ENCODE measurements around the gene RABAC1.

Gene RABAC1

DNA sequence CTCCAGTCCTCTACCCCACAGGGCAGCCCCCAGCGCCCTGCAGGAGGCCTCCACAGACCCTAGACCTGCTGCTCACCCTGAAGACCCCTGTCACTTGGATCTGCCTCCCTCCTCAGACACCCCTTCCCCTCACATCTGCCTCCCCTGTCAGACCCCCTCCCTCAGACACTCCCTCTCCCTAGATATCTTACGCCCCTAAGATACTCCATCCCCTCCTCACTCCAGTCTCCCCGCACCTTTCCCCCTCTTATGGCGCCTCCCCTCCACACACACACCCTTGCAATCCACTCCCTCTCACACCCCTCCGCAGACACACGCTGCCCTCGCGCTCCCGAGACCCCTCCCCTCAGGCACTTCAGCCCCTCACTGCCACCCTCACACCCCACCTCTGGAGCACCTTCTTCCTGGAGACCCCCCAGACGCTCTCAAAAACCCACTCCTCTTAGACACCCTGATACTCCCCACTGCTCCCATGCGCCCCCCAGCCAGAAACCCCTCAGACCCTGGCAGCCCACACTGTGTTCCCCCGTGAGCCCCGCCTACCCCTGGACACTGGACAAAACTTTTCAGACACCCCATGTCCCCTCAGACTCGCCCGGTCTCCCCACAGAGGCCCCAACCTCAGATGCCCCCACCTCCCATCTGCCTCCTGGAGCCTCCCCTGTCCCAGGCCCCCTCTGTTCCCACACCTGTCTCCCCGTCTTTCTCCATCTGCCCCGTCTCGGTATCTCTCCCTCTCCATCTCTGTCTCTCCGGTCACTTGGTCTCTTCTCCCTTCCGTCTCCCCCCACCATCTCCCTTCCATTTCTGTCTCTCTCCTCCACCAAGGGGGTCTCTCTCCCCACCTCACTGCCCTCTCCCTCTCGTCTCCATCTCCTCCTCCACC lies 45.3 kb downstream of the RABAC1 start:
- no peak for DNase-seq

DNA sequence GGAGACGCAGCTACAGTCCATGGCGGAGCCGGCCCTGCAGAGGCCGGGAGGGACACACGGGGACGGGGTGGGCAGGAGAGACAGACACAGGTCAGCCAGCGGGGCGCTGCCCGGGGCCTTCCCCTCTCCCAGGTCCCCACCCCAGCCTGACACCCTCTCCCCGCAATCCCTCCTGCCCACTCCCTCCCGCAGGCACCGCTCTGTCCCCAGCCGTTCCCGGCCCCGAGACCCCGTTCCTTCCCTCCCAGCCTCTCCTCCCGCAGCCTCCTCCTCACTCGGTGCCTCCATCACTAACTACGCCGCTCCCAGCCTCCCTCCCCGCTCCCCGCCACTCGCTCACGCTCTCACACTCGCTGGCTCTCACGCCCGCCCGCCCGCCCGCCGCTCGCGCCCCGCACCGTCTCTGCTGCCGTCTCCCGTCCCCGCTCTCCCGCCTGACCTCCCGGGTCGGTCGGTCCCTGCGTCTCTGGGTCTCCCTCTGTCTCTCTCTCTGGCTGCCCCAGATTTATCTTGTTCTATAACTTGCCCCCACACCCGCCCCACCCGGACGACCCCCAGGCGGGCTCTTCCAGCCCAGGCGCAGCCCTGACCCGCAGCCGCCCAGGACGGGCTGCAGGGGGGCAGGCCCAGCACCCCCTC lies 46.1 kb downstream of the RABAC1 start:
- no peak for DNase-seq

DNA sequence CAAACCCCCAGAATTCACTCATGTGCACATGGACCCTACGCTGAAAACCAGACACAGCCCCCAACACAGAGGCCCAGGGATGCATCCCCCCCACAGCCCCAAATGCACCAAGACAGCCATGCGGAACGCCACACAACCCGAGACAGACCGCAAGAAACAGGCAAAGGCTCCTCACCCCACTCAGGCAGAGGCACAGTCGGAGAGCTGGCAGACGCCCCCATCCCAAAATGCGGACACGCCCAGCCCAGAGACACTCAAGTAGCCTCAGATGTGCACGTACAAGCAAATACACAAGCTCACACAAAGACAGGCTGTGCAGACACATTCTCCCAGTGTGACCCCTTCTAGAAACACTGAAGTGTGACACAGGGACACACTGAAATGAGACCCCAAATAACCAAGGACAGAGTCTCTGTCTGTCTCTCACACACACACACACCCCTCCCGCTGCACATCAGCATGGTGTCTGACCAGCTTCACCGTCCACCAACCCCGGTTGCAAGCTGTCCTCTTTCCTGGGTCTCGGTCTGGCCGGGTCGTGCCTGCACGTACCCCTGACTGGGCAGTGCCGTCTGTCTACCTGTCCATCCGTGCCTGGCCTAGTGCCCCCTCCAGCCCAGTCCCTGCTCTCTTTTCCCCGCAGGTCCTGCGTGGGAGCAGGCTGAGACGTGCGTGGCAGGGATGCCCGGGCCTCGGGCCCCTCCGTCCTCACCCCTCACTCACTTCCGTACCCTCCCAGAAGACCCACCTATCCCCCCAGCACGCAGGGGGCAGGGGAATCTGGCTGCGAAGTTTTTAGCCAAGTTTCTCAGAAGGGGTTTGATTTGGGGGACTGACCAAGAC lies 47.0 kb downstream of the RABAC1 start:
- no peak for DNase-seq

DNA sequence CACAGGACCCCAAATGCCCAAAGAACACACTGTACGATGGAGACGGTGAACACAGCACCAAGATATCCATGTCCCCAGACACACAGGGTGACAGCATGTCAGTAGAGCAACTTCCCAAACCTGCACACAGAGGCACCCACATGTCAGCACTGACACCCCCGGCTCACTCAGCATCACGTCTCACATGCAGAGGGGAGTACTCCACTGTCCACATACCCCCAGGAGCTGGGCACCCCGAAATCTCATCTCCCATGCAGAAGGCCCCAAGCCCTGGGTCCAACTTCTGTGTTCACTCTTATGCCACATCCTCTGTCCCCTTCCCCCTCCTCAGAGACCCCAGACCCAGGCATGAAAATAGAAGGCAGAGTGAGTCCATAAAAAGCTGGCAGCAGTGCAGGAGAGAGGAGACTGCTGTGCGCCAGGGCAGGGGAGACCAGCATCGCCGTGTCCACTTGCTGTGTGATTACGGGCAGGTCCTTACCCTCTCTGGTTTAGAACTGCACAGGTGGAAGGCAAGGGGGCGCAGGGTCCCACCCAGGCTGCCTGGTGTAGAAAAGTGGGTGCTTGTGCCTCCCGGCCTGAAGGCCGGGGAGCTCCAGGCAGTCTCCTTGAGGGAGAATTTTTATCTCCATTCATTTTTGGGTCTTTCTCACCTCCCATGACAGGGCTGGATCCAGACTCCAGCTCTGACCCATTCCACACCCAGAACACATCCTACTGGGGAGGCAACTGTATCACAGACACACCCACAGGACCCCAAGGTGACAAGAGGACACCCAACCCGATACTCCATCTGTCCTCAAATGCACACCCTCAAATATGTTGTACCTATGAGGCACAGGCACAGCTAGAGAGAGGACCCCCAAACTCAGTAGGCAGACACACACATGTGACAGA lies 47.9 kb downstream of the RABAC1 start:
- no peak for DNase-seq

DNA sequence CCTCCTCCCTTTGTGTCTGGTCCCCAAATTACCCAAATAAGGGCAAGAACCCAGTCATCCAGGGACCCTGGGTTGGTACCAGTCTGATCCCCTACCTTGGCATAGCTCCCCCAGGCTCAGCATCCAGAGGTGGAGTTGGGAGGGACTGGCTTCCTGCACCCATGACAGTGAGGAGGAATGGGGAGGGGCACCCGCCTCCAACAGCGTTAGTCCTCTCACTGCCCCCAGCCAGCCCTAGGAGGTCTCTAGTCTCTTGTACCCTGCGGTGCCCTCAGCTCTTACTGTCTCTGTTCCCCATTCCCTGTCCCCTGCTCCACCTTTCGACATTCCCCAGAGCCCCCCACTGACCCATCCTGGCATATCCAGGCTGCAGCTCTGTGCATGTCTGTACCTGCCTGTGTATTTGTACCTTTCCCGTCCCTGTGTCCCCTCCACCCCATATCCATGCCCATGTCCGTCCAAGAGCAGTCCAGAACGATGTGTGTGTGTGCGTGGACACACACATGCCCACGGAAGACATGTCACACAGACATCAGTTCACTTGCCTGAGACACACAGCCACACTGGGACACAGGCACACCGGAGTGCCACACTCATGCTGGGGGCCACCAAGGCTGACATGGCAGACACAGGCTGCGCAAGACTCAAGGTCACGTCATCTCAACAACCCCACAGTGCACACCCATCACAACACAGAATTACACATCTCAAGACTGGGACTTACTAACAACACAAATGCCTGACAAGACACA lies 48.7 kb downstream of the RABAC1 start:
- no peak for DNase-seq

DNA sequence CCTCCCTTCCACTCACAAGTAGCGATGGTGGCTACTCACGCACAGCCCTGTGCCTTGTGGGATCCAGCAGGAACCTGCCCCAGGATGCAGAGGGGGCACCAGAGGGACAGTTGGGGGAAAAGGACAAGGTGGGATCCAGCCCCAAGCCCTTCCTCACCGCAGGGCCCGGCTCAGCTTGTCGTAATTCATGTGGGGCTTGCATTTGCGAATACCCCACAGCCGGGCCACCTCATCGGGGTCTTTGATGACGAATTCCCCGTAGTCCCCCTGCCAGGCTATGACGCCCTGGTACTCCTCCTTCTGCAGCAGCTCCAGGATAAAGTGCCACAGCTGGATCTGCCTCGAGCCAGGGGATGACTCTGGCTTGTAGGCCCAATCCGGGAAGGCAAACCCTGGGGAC lies 49.4 kb downstream of the RABAC1 start:
- DNase-seq, result no peak

DNA sequence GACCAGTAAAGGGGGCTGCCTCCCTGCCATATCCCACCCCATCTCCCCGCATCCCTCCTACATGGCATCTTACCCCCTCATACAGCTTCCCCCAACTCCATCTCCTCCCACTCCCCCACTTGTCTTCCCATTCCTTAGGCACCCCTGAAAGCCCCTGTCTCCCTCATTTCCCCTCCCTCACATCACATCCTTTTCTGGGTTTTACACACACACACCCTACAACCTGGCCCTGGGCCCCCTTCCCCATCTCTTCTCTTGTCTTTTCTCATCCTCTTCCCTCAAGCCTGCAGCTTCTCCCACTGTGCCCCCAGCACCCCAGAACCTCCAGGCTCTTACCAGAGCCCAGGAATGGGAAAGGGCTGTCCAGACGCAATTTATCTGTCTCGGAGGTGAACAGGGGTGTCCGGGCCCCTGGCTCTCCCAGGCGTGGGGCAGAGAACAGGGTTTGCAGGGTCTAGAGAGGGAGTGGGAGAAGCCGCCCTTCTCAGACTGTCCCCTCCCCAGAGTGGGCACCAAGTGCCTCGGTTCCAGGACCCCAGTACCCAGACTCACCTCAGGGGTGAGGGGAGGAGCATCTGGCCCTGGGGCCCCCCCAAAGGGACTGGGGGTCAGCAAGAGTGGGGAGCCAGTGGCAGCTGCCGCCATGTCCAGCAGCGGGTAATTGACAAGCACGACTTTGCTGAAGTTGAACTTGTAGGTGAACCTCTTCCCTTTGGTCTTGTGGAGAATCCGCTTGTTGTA lies 50.2 kb downstream of the RABAC1 start:
- DNase-seq, result no peak

DNA sequence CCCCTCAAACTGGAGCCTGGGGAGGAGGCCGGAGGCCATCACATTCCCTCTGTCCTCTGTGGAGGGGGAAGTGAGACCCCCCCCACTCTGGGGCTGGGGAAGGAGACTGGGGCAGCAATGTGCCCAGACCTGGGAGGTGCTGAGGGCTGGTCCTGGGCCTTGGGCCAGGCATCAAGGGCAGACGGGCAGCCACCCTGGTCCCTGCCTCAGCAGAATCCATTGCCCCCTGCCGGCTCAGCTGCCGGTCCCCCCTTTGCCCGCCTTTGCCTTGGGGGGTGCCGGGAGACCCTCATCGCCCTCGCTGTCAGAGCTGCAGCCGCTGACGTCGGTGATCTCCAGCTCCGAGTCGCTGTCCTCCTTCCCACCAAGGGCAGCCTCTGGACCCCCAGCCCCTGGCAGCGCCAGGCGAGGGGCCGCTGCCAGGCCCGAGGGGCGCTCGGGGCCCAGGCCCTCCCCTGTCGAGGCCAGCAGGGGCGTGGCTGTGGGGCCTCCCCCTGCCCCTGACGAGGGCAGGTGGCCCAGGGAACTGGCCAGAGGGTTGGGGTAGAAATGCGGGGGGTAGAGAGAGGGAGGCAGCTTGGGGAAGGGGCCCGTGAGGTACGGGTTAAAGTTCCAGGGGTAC lies 51.0 kb downstream of the RABAC1 start:
- DNase-seq, result no peak

DNA sequence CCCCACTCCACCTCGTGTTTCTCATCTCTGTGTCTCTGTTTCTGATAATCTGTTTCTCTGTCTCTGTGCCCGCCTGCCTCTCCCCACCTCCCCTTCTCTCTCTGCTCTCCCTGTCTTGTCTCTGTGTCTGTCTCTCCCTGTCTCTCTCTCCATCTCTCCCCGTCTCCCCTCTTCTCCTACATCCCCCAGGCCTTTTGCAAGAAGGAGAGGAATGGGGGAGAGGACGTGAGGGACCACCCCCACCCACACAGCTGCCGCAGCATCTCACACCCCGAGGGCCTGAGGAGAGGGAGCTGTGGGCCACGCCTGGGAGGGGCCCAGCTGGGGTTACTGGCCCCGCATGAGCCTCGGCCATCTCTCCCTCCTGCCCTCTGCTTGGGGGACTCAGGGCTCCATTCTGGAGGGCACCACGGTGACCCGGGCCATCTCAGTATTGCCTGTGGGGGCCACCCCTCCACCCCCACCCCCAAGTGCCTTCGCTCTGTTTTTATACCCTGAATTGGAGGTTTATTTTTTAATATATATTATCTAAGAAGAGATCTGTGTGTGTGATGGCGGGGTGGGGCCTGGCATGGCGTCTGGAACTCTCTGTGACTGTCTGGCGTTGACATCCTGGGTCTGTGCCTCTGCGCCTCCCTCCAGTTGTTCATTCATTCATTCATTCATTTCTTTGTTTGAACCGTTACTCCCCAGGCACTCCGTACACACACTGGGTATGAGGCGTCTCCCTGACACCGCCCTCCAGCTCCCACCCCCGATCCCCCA lies 52.0 kb downstream of the RABAC1 start:
- no peak for DNase-seq

All from CD4-positive, alpha-beta T cell treated with Interleukin-21 for 1 hour (primary cell).